ENCODE measurements around the gene TLR1.

- TF ChIP-seq CTCF (IDR thresholded peaks at IDR 0.05; ENCODE audit: borderline replicate concordance, extremely low read depth, low read length, poor library complexity, severe bottlenecking): no peak
- TF ChIP-seq EZH2 (IDR thresholded peaks at IDR 0.05; ENCODE audit: borderline replicate concordance, low read depth, low read length, severe bottlenecking): no peak
Measured at GRCh38 chr4:38747629-38748028, 57.0 kb downstream of the TLR1 start.

Data from DND-41 (cell line).